ENCODE results near the gene CPNE4.
"Not testable (repeated sequence)": the region's sequence is repeated elsewhere in the genome, so short reads cannot be mapped to it uniquely, and the experiment has no call there.

Gene CPNE4

GRCh38 chr3:132016061-132017041, 18.5 kb downstream of the CPNE4 start:
- peak; percentile 24 for DNase-seq (ENCODE audit: low read depth)

- no peak for DNase-seq (ENCODE audit: low read depth)
Measured at GRCh38 chr3:132014105-132014504, 20.7 kb downstream of the CPNE4 start.

- DNase-seq (ENCODE audit: low read depth), result no peak
Measured at GRCh38 chr3:132009241-132009640, 25.6 kb downstream of the CPNE4 start.

- DNase-seq (ENCODE audit: low read depth), result no peak
Measured at GRCh38 chr3:132008837-132009236, 26.0 kb downstream of the CPNE4 start.

- no peak for DNase-seq (ENCODE audit: low read depth)
Measured at GRCh38 chr3:132007617-132008016, 27.2 kb downstream of the CPNE4 start.

GRCh38 chr3:132006605-132007204, 28.1 kb downstream of the CPNE4 start:
- DNase-seq (ENCODE audit: low read depth), result peak; percentile 66

GRCh38 chr3:132004571-132004970, 30.2 kb downstream of the CPNE4 start:
- DNase-seq (ENCODE audit: low read depth), result peak; percentile 62

- no peak for DNase-seq (ENCODE audit: low read depth)
Measured at GRCh38 chr3:132003685-132004084, 31.1 kb downstream of the CPNE4 start.

GRCh38 chr3:132001999-132002398, 32.8 kb downstream of the CPNE4 start:
- no peak for DNase-seq (ENCODE audit: low read depth)

GRCh38 chr3:132001036-132001435, 33.8 kb downstream of the CPNE4 start:
- DNase-seq (ENCODE audit: low read depth), result no peak

- DNase-seq (ENCODE audit: low read depth), result no peak
Measured at GRCh38 chr3:131998027-131998426, 36.8 kb downstream of the CPNE4 start.

- no peak for DNase-seq (ENCODE audit: low read depth)
Measured at GRCh38 chr3:131995891-131996290, 38.9 kb downstream of the CPNE4 start.

- DNase-seq (ENCODE audit: low read depth), result no peak
Measured at GRCh38 chr3:131989318-131989717, 45.5 kb downstream of the CPNE4 start.

GRCh38 chr3:131988209-131988608, 46.6 kb downstream of the CPNE4 start:
- no peak for DNase-seq (ENCODE audit: low read depth)

- no peak for DNase-seq (ENCODE audit: low read depth)
Measured at GRCh38 chr3:131983689-131984088, 51.1 kb downstream of the CPNE4 start.

GRCh38 chr3:131981323-131981722, 53.5 kb downstream of the CPNE4 start:
- DNase-seq (ENCODE audit: low read depth), result no peak

- no peak for DNase-seq (ENCODE audit: low read depth)
Measured at GRCh38 chr3:131976448-131976847, 58.4 kb downstream of the CPNE4 start.

GRCh38 chr3:131975047-131975446, 59.8 kb downstream of the CPNE4 start:
- no peak for DNase-seq (ENCODE audit: low read depth)

- DNase-seq (ENCODE audit: low read depth), result no peak
Measured at GRCh38 chr3:131973731-131974130, 61.1 kb downstream of the CPNE4 start.

- DNase-seq (ENCODE audit: low read depth), result no peak
Measured at GRCh38 chr3:131972550-131972949, 62.3 kb downstream of the CPNE4 start.

GRCh38 chr3:131972091-131972490, 62.7 kb downstream of the CPNE4 start:
- DNase-seq (ENCODE audit: low read depth), result no peak

GRCh38 chr3:131963442-131963841, 71.4 kb downstream of the CPNE4 start:
- DNase-seq (ENCODE audit: low read depth), result not testable (repeated sequence)

- DNase-seq (ENCODE audit: low read depth), result no peak
Measured at GRCh38 chr3:131962982-131963381, 71.8 kb downstream of the CPNE4 start.
